ENCODE measurements around the gene ANKFY1. TPM values are rescaled to one million over a fixed set of nuclear protein-coding genes. Genes with fewer than 3 reads are reported as not detected.

The ANKFY1 gene
- total RNA-seq, 3 donors from 2014 or later = 36.3 to 44.2 (median 42.1) TPM

GRCh38 chr17:4208238-4208637 lies 55.5 kb downstream of the ANKFY1 start:
- Histone ChIP-seq H3K36me3 (no peaks in the 10 kb centered on the region), H3K27ac (no peak overlapping the region), H3K4me3 (no peak overlapping the region), H3K27me3 (no peaks in the 10 kb centered on the region), H3K9me3 (no peaks in the 10 kb centered on the region), H3K4me1 (no peaks in the 10 kb centered on the region)
- TF ChIP-seq POLR2AphosphoS5 (IDR thresholded peaks at IDR 0.05) (no peak), POLR2A (IDR thresholded peaks at IDR 0.05) (no peak), CTCF (IDR thresholded peaks at IDR 0.05) (no peak)
- no peak for DNase-seq (ENCODE audit: low spot score in 2 of 2)
- intact Hi-C loops (cut with DNase I; ENCODE audit: low total_unique reads) = no loop called here

GRCh38 chr17:4206962-4207361 lies 56.8 kb downstream of the ANKFY1 start:
- Histone ChIP-seq H3K4me1 (no peaks in the 10 kb centered on the region), H3K4me3 (no peak overlapping the region), H3K27me3 (no peaks in the 10 kb centered on the region), H3K9me3 (no peaks in the 10 kb centered on the region), H3K27ac (no peak overlapping the region), H3K36me3 (no peaks in the 10 kb centered on the region)
- no peak for DNase-seq (ENCODE audit: low spot score in 2 of 2)
- no peak for TF ChIP-seq POLR2AphosphoS5 (IDR thresholded peaks at IDR 0.05)
- TF ChIP-seq POLR2A (IDR thresholded peaks at IDR 0.05) = no peak
- TF ChIP-seq CTCF (IDR thresholded peaks at IDR 0.05) = no peak
- intact Hi-C loops (cut with DNase I; ENCODE audit: low total_unique reads) = no loop called here

GRCh38 chr17:4205917-4206316 lies 57.9 kb downstream of the ANKFY1 start:
- TF ChIP-seq POLR2AphosphoS5 (IDR thresholded peaks at IDR 0.05) = no peak
- TF ChIP-seq CTCF (IDR thresholded peaks at IDR 0.05) = no peak
- no peak for TF ChIP-seq POLR2A (IDR thresholded peaks at IDR 0.05)
- Histone ChIP-seq H3K4me3 (no peak overlapping the region), H3K4me1 (no peaks in the 10 kb centered on the region), H3K36me3 (no peaks in the 10 kb centered on the region), H3K27ac (no peak overlapping the region), H3K27me3 (no peaks in the 10 kb centered on the region), H3K9me3 (no peaks in the 10 kb centered on the region)
- intact Hi-C loops (cut with DNase I; ENCODE audit: low total_unique reads) = no loop called here
- DNase-seq (ENCODE audit: low spot score in 2 of 2) = no peak

GRCh38 chr17:4204710-4205173 lies 59.0 kb downstream of the ANKFY1 start:
- Histone ChIP-seq H3K4me3 (no peak overlapping the region), H3K27ac (peak overlapping the region in 1 of 2 donors; percentile 62), H3K36me3 (no peaks in the 10 kb centered on the region), H3K27me3 (no peaks in the 10 kb centered on the region), H3K4me1 (no peaks in the 10 kb centered on the region), H3K9me3 (no peaks in the 10 kb centered on the region)
- TF ChIP-seq CTCF (IDR thresholded peaks at IDR 0.05) = no peak
- no peak for TF ChIP-seq POLR2A (IDR thresholded peaks at IDR 0.05)
- peak in 2 of 3 donors; percentile 15 to 70 for TF ChIP-seq POLR2AphosphoS5 (IDR thresholded peaks at IDR 0.05)
- intact Hi-C loops (cut with DNase I; ENCODE audit: low total_unique reads) = no loop called here
- peak in 1 of 2 donors; percentile 68 for DNase-seq (ENCODE audit: low spot score in 2 of 2)

- Histone ChIP-seq H3K36me3 (no peaks in the 10 kb centered on the region), H3K27ac (peak overlapping the region; percentile 29 to 62), H3K9me3 (no peaks in the 10 kb centered on the region), H3K27me3 (no peaks in the 10 kb centered on the region), H3K4me3 (no peak overlapping the region), H3K4me1 (no peaks in the 10 kb centered on the region)
- TF ChIP-seq POLR2A (IDR thresholded peaks at IDR 0.05) (no peak), POLR2AphosphoS5 (IDR thresholded peaks at IDR 0.05) (no peak), CTCF (IDR thresholded peaks at IDR 0.05) (no peak)
- intact Hi-C loops (cut with DNase I; ENCODE audit: low total_unique reads) = no loop called here
- DNase-seq (ENCODE audit: low spot score in 2 of 2) = no peak
These were observed 59.6 kb downstream of the ANKFY1 start for GRCh38 chr17:4204190-4204589.
